22Rv1 (cell line): ENCODE results near the gene WNK3.

Source experiments
- CTCF ChIP-seq: fragments of 450-650 bp; IDR thresholded peaks from 2 replicates; pipeline ENCODE4 v1.5.1; 2017; ENCODE audit warnings: mild to moderate bottlenecking
- ZFX ChIP-seq: fragments of 450-650 bp; IDR thresholded peaks from 2 replicates; pipeline ENCODE4 v1.6.1; 2017; ENCODE audit warnings: antibody characterized with exemption, borderline replicate concordance

- TF ChIP-seq CTCF (no peak), ZFX (no peak)
Observed at GRCh38 chrX:54198262-54198661, 159.6 kb downstream of the WNK3 start.
